Endothelial cell of umbilical vein (primary cell): ENCODE results near the gene ZNF627. TPM values are rescaled to one million over a fixed set of nuclear protein-coding genes. Genes with fewer than 3 reads are reported as not detected.
A peak's percentile ranks its signal among the peaks of the same experiment; 100 is the strongest.

ENCODE experiments used
- BruUV-seq: library from RNA; stranded (reverse); fragments of 400-500 nt; replicated peaks from 2 replicates; lab custom pipeline; 2021; lab: Mats Ljungman, UMichigan
- CTCF ChIA-PET: fragments of 300-600, 350-600 bp; sonication (Branson Sonifier 250); formaldehyde crosslinking; loops from one replicate; lab custom pipeline; 2021; ENCODE audit warnings: antibody characterized with exemption, inconsistent platforms; lab: Charles Lee
- POLR2A ChIA-PET: fragments of 300-600, 350-600 bp; sonication (Branson Sonifier 250); formaldehyde crosslinking; loops from one replicate; lab custom pipeline; 2021; ENCODE audit warnings: antibody characterized with exemption, inconsistent platforms; lab: Charles Lee
- DNase-seq: peaks from one replicate; pipeline ENCODE4 v3.0.0-alpha.2; 2011; ENCODE audit warnings: low read depth, low spot score
- FAIRE-seq: peaks from 2 replicates; lab custom pipeline; 2011; peaks lifted over from hg19 to GRCh38; lab: Jason Lieb, UNC
- H2AFZ ChIP-seq: 2 replicates; pipeline ENCODE4 v1.6.0; 2012; ENCODE audit warnings: low read depth, low read length, control low read depth, inconsistent platforms
- H3K27ac ChIP-seq: 2 replicates; pipeline ENCODE4 v1.5.1; 2011; ENCODE audit warnings: low read depth, mild to moderate bottlenecking, control low read depth, low read length, moderate library complexity; ENCODE audit not compliant: insufficient read depth
- H3K27me3 ChIP-seq, 2 experiments: 2 replicates each; pipeline versions ENCODE4 v1.6.0 to v1.6.1; 2011; ENCODE audit warnings: low read length in 2 of 2, mixed read lengths in 1 of 2; ENCODE audit not compliant: control insufficient read depth in 2 of 2, insufficient read depth in 2 of 2
- H3K36me3 ChIP-seq, 2 experiments: 2 replicates in 1 of 2; 3 replicates in 1 of 2; pipeline ENCODE4 v1.5.1; 2011; ENCODE audit warnings: low read length in 2 of 2, mild to moderate bottlenecking in 1 of 2, moderate library complexity in 1 of 2; ENCODE audit not compliant: control insufficient read depth in 2 of 2, insufficient read depth in 2 of 2; ENCODE audit errors: extremely low read depth in 1 of 2
- H3K4me1 ChIP-seq: 3 replicates; pipeline ENCODE4 v1.5.1; 2011; ENCODE audit warnings: mild to moderate bottlenecking, low read length; ENCODE audit not compliant: control insufficient read depth, insufficient read depth; ENCODE audit errors: extremely low read depth
- H3K4me2 ChIP-seq: 2 replicates; pipeline ENCODE4 v1.6.1; 2011; ENCODE audit warnings: low read length, control low read depth, mixed read lengths; ENCODE audit not compliant: insufficient read depth
- H3K4me3 ChIP-seq, 3 experiments: fragments of 200-600 bp in 1 of 3; sonication (generic), shearing (Covaris generic) in 1 of 3; replicated peaks in 1 of 3; 2 replicates each; pipeline ENCODE4 v1.5.1; 2011 to 2016; ENCODE audit warnings: control low read depth in 3 of 3, low read length in 3 of 3, mild to moderate bottlenecking in 2 of 3, inconsistent platforms in 1 of 3, low read depth in 1 of 3, moderate library complexity in 1 of 3; ENCODE audit not compliant: insufficient read depth in 1 of 3
- H3K79me2 ChIP-seq: 2 replicates; pipeline ENCODE4 v1.6.0; 2012; ENCODE audit warnings: low read length, inconsistent platforms; ENCODE audit not compliant: control insufficient read depth, insufficient read depth
- H3K9ac ChIP-seq: replicated peaks from 2 replicates; pipeline ENCODE3; 2011; ENCODE audit warnings: low read length, control low read depth; ENCODE audit not compliant: insufficient read depth; ENCODE audit errors: extremely low read depth
- H3K9me1 ChIP-seq: replicated peaks from 3 replicates; pipeline ENCODE4 v1.6.0; 2011; ENCODE audit warnings: mild to moderate bottlenecking, low read length; ENCODE audit not compliant: control insufficient read depth, insufficient read depth; ENCODE audit errors: extremely low read depth
- H3K9me3 ChIP-seq: replicated peaks from 2 replicates; pipeline ENCODE4 v1.5.1; 2012; ENCODE audit warnings: low read length, inconsistent platforms; ENCODE audit not compliant: control insufficient read depth, insufficient read depth
- H4K20me1 ChIP-seq: replicated peaks from 2 replicates; pipeline ENCODE3; 2011; ENCODE audit warnings: mild to moderate bottlenecking, low read length; ENCODE audit not compliant: control insufficient read depth, insufficient read depth; ENCODE audit errors: extremely low read depth
- FOS ChIP-seq: IDR thresholded peaks from 2 replicates; pipeline ENCODE4 v1.6.1; 2011; ENCODE audit warnings: mild to moderate bottlenecking, low read length, moderate library complexity, borderline replicate concordance; ENCODE audit not compliant: insufficient read depth
- GATA2 ChIP-seq: IDR thresholded peaks from 2 replicates; pipeline ENCODE4 v1.7.0; 2011; ENCODE audit warnings: low read depth, mild to moderate bottlenecking, moderate library complexity, mixed read lengths, low read length; ENCODE audit not compliant: insufficient read length, insufficient read depth
- JUN ChIP-seq: IDR thresholded peaks from 2 replicates; pipeline ENCODE4 v1.6.1; 2011; ENCODE audit warnings: borderline replicate concordance, low read depth; ENCODE audit not compliant: insufficient read length, insufficient read depth
- POLR2A ChIP-seq: IDR thresholded peaks from 2 replicates; pipeline ENCODE4 v1.6.1; 2012; ENCODE audit warnings: low read depth, mild to moderate bottlenecking, control low read depth, low read length
- POLR2AphosphoS5 ChIP-seq: IDR thresholded peaks from 2 replicates; pipeline ENCODE4 v1.6.1; 2012; ENCODE audit warnings: low read depth, mild to moderate bottlenecking, control low read depth, low read length, moderate library complexity; ENCODE audit not compliant: insufficient read depth
- dilution Hi-C: fragments of 300-500 bp; cut with MboI; formaldehyde crosslinking; loops from one replicate; pipeline ENCODE4 v1.15.0; 2019; ENCODE audit warnings: low sequenced_read_pairs; ENCODE audit not compliant: extremely low pct_ligation_motif_present
- intact Hi-C: fragments of 100-400 bp; cut with micrococcal nuclease; formaldehyde crosslinking; loops from one replicate; pipeline ENCODE4 v1.10.0; 2022
- polyA plus RNA-seq, 4 experiments: library from polyadenylated mRNA; depleted of rRNA in 3 of 4; stranded (reverse) in 3 of 4; unstranded in 1 of 4; fragments of >200 nt; gene quantifications; 2 replicates each; pipeline versions ENCODE4 v1.2.1 to v1.2.3, GENCODE V29; 2011 to 2012; ENCODE audit warnings: missing spikeins in 1 of 4
- total RNA-seq: library from RNA; stranded (reverse); gene quantifications from 2 replicates; pipeline ENCODE4 v1.2.3, GENCODE V29; 2021

Gene ZNF627
- total and polyA plus RNA-seq, 2 donors (not counting 3 experiments of a cell fraction or from before 2014, with no cell fraction given) = 5.6 to 9.7 TPM

DNA sequence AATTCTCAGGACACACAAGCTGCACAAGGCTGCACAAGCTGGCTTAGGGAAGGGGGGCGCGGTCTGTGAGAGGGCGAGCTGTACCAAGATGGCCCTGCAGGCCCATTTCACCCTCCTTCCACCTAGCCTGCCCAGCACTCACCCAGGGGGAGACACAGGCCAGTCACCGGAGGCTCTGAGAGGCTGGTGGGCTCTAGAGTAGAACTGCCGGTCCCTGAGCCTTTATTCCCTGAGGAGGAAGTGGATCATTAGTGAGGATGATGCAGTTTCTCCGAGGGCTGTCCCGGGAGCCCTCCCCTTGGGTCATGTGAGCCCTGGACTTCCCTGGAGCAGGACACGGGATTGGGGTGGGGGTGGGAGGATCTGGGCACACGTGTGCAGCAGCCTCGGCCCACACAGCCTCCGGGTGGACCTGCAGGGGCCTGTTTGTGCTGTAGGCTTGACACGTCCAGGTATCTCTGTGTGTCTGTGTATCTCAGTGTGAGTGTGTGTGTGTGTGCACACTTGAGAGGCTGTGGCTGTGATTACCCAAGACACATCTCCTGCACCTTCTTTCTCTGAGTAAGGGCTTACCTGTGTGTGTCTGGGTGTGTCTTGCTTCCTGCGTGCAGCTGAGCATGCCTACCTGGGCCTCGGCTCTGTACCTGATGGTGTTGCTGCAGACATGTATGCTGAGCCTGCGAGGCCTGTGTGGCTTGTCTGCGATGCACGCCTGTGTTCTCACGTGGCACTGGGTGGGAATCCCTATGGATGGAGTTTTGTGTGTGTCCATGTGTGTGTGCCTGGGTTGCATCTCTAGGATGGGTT, 19.6 kb upstream of the ZNF627 start, which contains the start of gene ACP5:
ACP5 (minus strand) TSS at position 195 of the 807 bp plus-strand sequence. CDS start 328 bp downstream, outside the sequence.
- no peaks in the 10 kb centered on the region for H3K36me3 ChIP-seq
- POLR2A ChIA-PET = no interaction called here
- no peak for FAIRE-seq
- peaks cover 3 to 7% of the 10 kb centered on the region in 2 experiments for H3K27me3 ChIP-seq
- BruUV-seq = no TSS peak
- intact Hi-C loops (no loop called here), dilution Hi-C loops (no loop called here)
- H3K9me3 ChIP-seq = no peaks in the 10 kb centered on the region
- H2AFZ ChIP-seq = peak within 1 kb of the TSS; percentile 23
- no peak for DNase-seq
- H3K9ac ChIP-seq = no peak within 1 kb of the TSS
- no peak within 1 kb of the TSS for H3K4me2 ChIP-seq
- no peak for TF ChIP-seq FOS
- no peak for TF ChIP-seq GATA2
- no peak for TF ChIP-seq POLR2AphosphoS5
- TF ChIP-seq JUN = no peak
- no peak for TF ChIP-seq POLR2A
- H3K79me2 ChIP-seq = no peaks in the 10 kb centered on the region
- CTCF ChIA-PET = interaction anchor here (1.0 kb wide), 1 partner anchor 18 kb away, joined by 3 read pairs; no protein-coding TSS in a partner anchor
- H3K4me3 ChIP-seq = no peak within 1 kb of the TSS
- H4K20me1 ChIP-seq = no peaks in the 10 kb centered on the region
- no peaks in the 10 kb centered on the region for H3K4me1 ChIP-seq
- no peak within 1 kb of the TSS for H3K27ac ChIP-seq
- no peaks in the 10 kb centered on the region for H3K9me1 ChIP-seq
